H9 (cell line): ENCODE results near the gene GABRR3. TPM values are rescaled to one million over a fixed set of nuclear protein-coding genes. Genes with fewer than 3 reads are reported as not detected.

ENCODE experiments used
- DNase-seq: peaks from one replicate; pipeline ENCODE4 v3.0.0-alpha.2; 2017
- H2AFZ ChIP-seq: one replicate; pipeline ENCODE4 v1.6.1; 2013; ENCODE audit warnings: mild to moderate bottlenecking, low read length, control low read depth, moderate library complexity
- H2AK5ac ChIP-seq: 2 replicates; pipeline ENCODE4 v1.6.1; 2013; ENCODE audit warnings: low read length, control low read depth, mixed read lengths; ENCODE audit not compliant: insufficient read length
- H2BK120ac ChIP-seq: one replicate; pipeline ENCODE4 v1.6.1; 2013; ENCODE audit warnings: low read depth, mild to moderate bottlenecking, low read length, control low read depth, inconsistent platforms; ENCODE audit not compliant: poor library complexity, severe bottlenecking
- H2BK12ac ChIP-seq: 2 replicates; pipeline ENCODE4 v1.6.1; 2013; ENCODE audit warnings: low read length, control low read depth, mixed read lengths, low read depth; ENCODE audit not compliant: insufficient read length
- H2BK15ac ChIP-seq: 2 replicates; pipeline ENCODE4 v1.6.1; 2013; ENCODE audit warnings: low read depth, low read length, control low read depth
- H2BK20ac ChIP-seq: one replicate; pipeline ENCODE4 v1.6.1; 2013; ENCODE audit warnings: low read depth, mild to moderate bottlenecking, low read length, control low read depth, inconsistent platforms; ENCODE audit not compliant: poor library complexity, severe bottlenecking
- H2BK5ac ChIP-seq: 2 replicates; pipeline ENCODE4 v1.6.1; 2013; ENCODE audit warnings: low read length, control low read depth, mixed read lengths; ENCODE audit not compliant: insufficient read length
- H3K14ac ChIP-seq: 2 replicates; pipeline ENCODE4 v1.6.1; 2013; ENCODE audit warnings: low read length, control low read depth; ENCODE audit not compliant: insufficient read depth
- H3K18ac ChIP-seq: 2 replicates; pipeline ENCODE4 v1.6.1; 2013; ENCODE audit warnings: low read depth, mild to moderate bottlenecking, mixed read lengths, low read length, control low read depth; ENCODE audit not compliant: insufficient read length
- H3K23ac ChIP-seq: 2 replicates; pipeline ENCODE4 v1.6.1; 2013; ENCODE audit warnings: low read length, control low read depth, mixed read lengths, low read depth; ENCODE audit not compliant: insufficient read length
- H3K23me2 ChIP-seq: 2 replicates; pipeline ENCODE4 v1.6.1; 2013; ENCODE audit warnings: low read depth, mild to moderate bottlenecking, mixed read lengths, low read length, control low read depth; ENCODE audit not compliant: insufficient read length, poor library complexity, severe bottlenecking
- H3K27ac ChIP-seq: 2 replicates; pipeline ENCODE4 v1.5.1; 2013; ENCODE audit warnings: low read length, control low read depth, mixed read lengths, low read depth; ENCODE audit not compliant: insufficient read length
- H3K27me3 ChIP-seq: 2 replicates; pipeline ENCODE4 v1.6.1; 2013; ENCODE audit warnings: low read length, control low read depth, inconsistent platforms; ENCODE audit not compliant: insufficient read depth
- H3K4ac ChIP-seq: 2 replicates; pipeline ENCODE4 v1.6.1; 2013; ENCODE audit warnings: low read depth, mild to moderate bottlenecking, control low read depth, inconsistent platforms, low read length, moderate library complexity
- H3K4me1 ChIP-seq: 2 replicates; pipeline ENCODE4 v1.6.1; 2013; ENCODE audit warnings: low read length, control low read depth, inconsistent platforms; ENCODE audit not compliant: insufficient read depth
- H3K4me2 ChIP-seq: 2 replicates; pipeline ENCODE4 v1.6.1; 2013; ENCODE audit warnings: low read length, control low read depth, mixed read lengths; ENCODE audit not compliant: insufficient read length, insufficient read depth
- H3K56ac ChIP-seq: 2 replicates; pipeline ENCODE4 v1.6.1; 2013; ENCODE audit warnings: low read depth, mild to moderate bottlenecking, mixed read lengths, low read length, control low read depth; ENCODE audit not compliant: insufficient read length
- H3K79me1 ChIP-seq: 2 replicates; pipeline ENCODE4 v1.6.1; 2013; ENCODE audit warnings: low read depth, mild to moderate bottlenecking, moderate library complexity, low read length, control low read depth, inconsistent platforms; ENCODE audit not compliant: insufficient read depth, poor library complexity, severe bottlenecking
- H3K79me2 ChIP-seq: 2 replicates; pipeline ENCODE4 v1.6.1; 2013; ENCODE audit warnings: low read length, control low read depth, inconsistent platforms; ENCODE audit not compliant: insufficient read depth
- H3K9ac ChIP-seq: 2 replicates; pipeline ENCODE4 v1.6.1; 2013; ENCODE audit warnings: low read length, control low read depth, mixed read lengths; ENCODE audit not compliant: insufficient read length; ENCODE audit errors: extremely low read depth
- H3K9me3 ChIP-seq: one replicate; pipeline ENCODE4 v1.6.1; 2013; ENCODE audit warnings: low read depth, low read length, inconsistent platforms; ENCODE audit not compliant: control insufficient read depth
- H3T11ph ChIP-seq: one replicate; pipeline ENCODE4 v1.6.1; 2013; ENCODE audit warnings: mild to moderate bottlenecking, low read length, control low read depth, inconsistent platforms
- H4K20me1 ChIP-seq: one replicate; pipeline ENCODE4 v1.6.1; 2013; ENCODE audit not compliant: control insufficient read depth, insufficient read length, insufficient read depth
- H4K5ac ChIP-seq: 2 replicates; pipeline ENCODE4 v1.6.1; 2013; ENCODE audit warnings: low read depth, mild to moderate bottlenecking, mixed read lengths, low read length, control low read depth; ENCODE audit not compliant: insufficient read length
- H4K8ac ChIP-seq: replicated peaks from 2 replicates; pipeline ENCODE4 v1.6.1; 2013; ENCODE audit warnings: low read length, control low read depth, mixed read lengths, low read depth; ENCODE audit not compliant: insufficient read length
- H4K91ac ChIP-seq: 2 replicates; pipeline ENCODE4 v1.6.1; 2013; ENCODE audit warnings: low read depth, mild to moderate bottlenecking, moderate library complexity, mixed read lengths, low read length, control low read depth; ENCODE audit not compliant: insufficient read length
- H3K27ac Mint-ChIP-seq, 3 experiments: 2 replicates in 2 of 3; 3 replicates in 1 of 3; pipeline ENCODE4 v1.8.0; 2020 to 2021; ENCODE audit warnings: mixed read lengths in 3 of 3, mild to moderate bottlenecking in 1 of 3, moderate library complexity in 1 of 3
- H3K27me3 Mint-ChIP-seq: 2 replicates; pipeline ENCODE4 v1.8.0; 2021; ENCODE audit warnings: low read depth, mild to moderate bottlenecking, moderate library complexity, mixed read lengths
- H3K36me3 Mint-ChIP-seq, 3 experiments: 2 replicates in 2 of 3; 3 replicates in 1 of 3; pipeline ENCODE4 v1.8.0; 2020 to 2021; ENCODE audit warnings: low read depth in 3 of 3, mixed read lengths in 3 of 3; ENCODE audit not compliant: insufficient read depth in 1 of 3
- H3K4me1 Mint-ChIP-seq, 2 experiments: 2 replicates each; pipeline ENCODE4 v1.8.0; 2020; ENCODE audit warnings: mixed read lengths in 2 of 2
- H3K4me3 Mint-ChIP-seq, 2 experiments: 2 replicates in 1 of 2; 3 replicates in 1 of 2; pipeline ENCODE4 v1.8.0; 2020 to 2021; ENCODE audit warnings: mild to moderate bottlenecking in 2 of 2, mixed read lengths in 2 of 2, moderate library complexity in 1 of 2
- H3K9me3 Mint-ChIP-seq, 2 experiments: 2 replicates in 1 of 2; 3 replicates in 1 of 2; pipeline ENCODE4 v1.8.0; 2020; ENCODE audit warnings: mild to moderate bottlenecking in 2 of 2, mixed read lengths in 2 of 2, moderate library complexity in 1 of 2
- WGBS: extraction: QIAGEN DNeasy Blood & Tissue Kit; methylation state at CpG from one replicate; pipeline ENCODE4 v1.1.7; 2013; ENCODE audit warnings: missing lambda C conversion rate, low lambda C conversion rate, mixed read lengths; ENCODE audit not compliant: insufficient read length; ENCODE audit errors: extremely low coverage; 5-methylcytosine and 5-hydroxymethylcytosine counted together
- total RNA-seq: library from RNA; stranded (reverse); gene quantifications from 2 replicates; pipeline ENCODE4 v1.2.1, GENCODE V29; 2021
- TF ChIP-seq, protein P1 (sequence below): fragments of 200-600 bp; sonication (generic); conservative IDR thresholded peaks from 3 replicates; pipeline ENCODE4 v1.8.0; 2021; ENCODE audit warnings: antibody characterized with exemption, mild to moderate bottlenecking

Gene GABRR3
- total RNA-seq, 1 experiment from 2014 or later = not detected

DNA sequence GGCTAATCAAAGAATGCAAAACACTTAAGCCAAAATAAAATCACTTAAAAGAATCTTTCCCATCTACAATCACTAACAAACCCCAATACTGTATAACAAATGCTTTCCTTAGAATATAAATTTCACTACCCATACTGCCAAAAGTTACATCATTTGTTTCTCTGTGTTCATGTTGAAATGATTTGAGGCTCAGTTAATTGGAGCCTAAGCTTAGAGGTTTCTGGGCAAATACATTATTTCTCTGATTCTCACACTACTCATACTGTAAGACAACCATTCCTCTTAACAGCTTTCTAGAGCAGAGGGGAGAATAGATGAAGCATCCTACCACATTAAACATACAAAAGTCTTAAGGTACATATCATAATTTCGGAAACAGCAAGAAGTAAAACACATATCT is 65.0 kb downstream of the GABRR3 start:
- H3K23me2 ChIP-seq = peaks cover 5% of the 10 kb centered on the region
- no peak overlapping the region for H3K9ac ChIP-seq
- no peak overlapping the region for H4K91ac ChIP-seq
- Mint-ChIP-seq H3K36me3 (peaks cover 0 to 3% (median 0%) of the 10 kb centered on the region in 3 experiments; a peak in 2 of 7 replicates), H3K27ac (no peak overlapping the region), H3K4me1 (peaks cover 7% of the 10 kb centered on the region in 2 experiments; a peak in 3 of 4 replicates), H3K27me3 (peaks cover 30% of the 10 kb centered on the region), H3K9me3 (no peaks in the 10 kb centered on the region), H3K4me3 (no peak overlapping the region)
- H2BK5ac ChIP-seq = no peak overlapping the region
- no peak overlapping the region for H3K14ac ChIP-seq
- no peak overlapping the region for H3K18ac ChIP-seq
- no peaks in the 10 kb centered on the region for H3K27me3 ChIP-seq
- WGBS = no CpG with 5 or more reads among the region's 1 CpG
- H3T11ph ChIP-seq = no peak overlapping the region
- H2BK12ac ChIP-seq = no peak overlapping the region
- no peaks in the 10 kb centered on the region for H3K79me1 ChIP-seq
- H2AK5ac ChIP-seq = no peak overlapping the region
- no peak overlapping the region for H4K8ac ChIP-seq
- H3K4me2 ChIP-seq = no peak overlapping the region
- no peak overlapping the region for H2BK20ac ChIP-seq
- H4K5ac ChIP-seq = no peak overlapping the region
- H3K56ac ChIP-seq = no peak overlapping the region
- no peak for DNase-seq
- H4K20me1 ChIP-seq = no peaks in the 10 kb centered on the region
- H3K27ac ChIP-seq = no peak overlapping the region
- H3K4me1 ChIP-seq = no peaks in the 10 kb centered on the region
- TF ChIP-seq, protein P1, sequence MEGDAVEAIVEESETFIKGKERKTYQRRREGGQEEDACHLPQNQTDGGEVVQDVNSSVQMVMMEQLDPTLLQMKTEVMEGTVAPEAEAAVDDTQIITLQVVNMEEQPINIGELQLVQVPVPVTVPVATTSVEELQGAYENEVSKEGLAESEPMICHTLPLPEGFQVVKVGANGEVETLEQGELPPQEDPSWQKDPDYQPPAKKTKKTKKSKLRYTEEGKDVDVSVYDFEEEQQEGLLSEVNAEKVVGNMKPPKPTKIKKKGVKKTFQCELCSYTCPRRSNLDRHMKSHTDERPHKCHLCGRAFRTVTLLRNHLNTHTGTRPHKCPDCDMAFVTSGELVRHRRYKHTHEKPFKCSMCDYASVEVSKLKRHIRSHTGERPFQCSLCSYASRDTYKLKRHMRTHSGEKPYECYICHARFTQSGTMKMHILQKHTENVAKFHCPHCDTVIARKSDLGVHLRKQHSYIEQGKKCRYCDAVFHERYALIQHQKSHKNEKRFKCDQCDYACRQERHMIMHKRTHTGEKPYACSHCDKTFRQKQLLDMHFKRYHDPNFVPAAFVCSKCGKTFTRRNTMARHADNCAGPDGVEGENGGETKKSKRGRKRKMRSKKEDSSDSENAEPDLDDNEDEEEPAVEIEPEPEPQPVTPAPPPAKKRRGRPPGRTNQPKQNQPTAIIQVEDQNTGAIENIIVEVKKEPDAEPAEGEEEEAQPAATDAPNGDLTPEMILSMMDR = no peak
- no peak overlapping the region for H3K4ac ChIP-seq
- no peak overlapping the region for H2AFZ ChIP-seq
- no peak overlapping the region for H2BK120ac ChIP-seq
- no peak overlapping the region for H2BK15ac ChIP-seq
- no peaks in the 10 kb centered on the region for H3K9me3 ChIP-seq
- no peak overlapping the region for H3K23ac ChIP-seq
- H3K79me2 ChIP-seq = no peaks in the 10 kb centered on the region
